Fibroblast of mammary gland (primary cell): Measurements from ENCODE around the gene C17orf50.
A peak's percentile ranks its signal among the peaks of the same experiment; 100 is the strongest.

Source experiments
- DNase-seq: peaks from one replicate; pipeline ENCODE4 v3.0.0-alpha.2; 2010; ENCODE audit warnings: low read depth
- H3K4me3 ChIP-seq: 2 replicates; pipeline ENCODE4 v1.5.1; 2011; ENCODE audit warnings: low read depth, mild to moderate bottlenecking, low read length, moderate library complexity; ENCODE audit not compliant: control insufficient read depth
- CTCF ChIP-seq: conservative IDR thresholded peaks from 2 replicates; pipeline ENCODE4 v1.5.1; 2011; ENCODE audit warnings: low read depth, low read length, inconsistent platforms; ENCODE audit not compliant: control insufficient read depth, insufficient read depth

C17orf50 gene

DNA sequence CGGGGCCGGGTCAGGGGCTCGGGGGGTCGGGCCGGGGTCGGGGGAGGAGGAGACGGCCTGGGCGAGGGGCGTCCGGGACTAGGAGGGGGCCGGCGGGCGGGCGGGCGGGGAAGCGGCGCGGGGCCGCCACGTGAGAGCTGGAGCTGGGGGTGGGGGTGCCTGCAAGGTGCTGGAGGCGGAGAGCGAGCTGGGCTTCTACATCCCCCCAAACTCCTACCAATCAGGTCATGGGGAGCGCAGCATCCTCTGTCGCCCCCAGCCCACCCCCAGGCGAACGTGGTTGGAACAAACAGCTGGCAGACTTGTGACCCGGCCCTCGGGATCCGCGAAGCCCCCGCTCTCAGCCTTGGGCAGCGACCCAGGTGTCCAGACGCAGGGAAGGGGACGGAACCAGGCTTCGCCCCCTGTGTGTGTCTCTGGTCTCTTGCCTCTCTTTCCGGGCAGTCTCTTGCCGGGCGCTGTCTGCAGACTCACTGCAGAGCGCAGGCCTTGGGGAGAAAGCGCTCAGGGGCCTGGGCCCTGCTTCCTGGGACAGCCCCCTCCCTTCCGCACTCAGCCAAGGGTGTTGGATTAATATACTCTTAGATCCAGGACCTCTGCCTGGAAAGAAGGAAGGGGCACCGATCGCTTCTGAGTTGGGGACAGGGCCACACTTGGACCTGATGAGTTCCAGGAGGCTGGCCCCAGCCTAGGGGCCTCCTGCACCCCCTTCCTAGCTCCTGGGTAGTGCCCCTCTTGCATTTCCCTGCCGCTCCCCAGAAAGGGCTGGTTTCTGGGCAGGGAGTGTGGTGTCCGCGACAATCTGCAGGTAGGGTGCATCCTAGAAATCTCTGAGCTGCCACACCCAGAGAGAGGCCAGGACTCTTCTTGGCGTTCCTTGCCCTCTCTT lies 28.5 kb upstream of the C17orf50 start:
- TF ChIP-seq CTCF: no peak
- DNase-seq: no peak
- peak overlapping the region; percentile 37 for H3K4me3 ChIP-seq

DNA sequence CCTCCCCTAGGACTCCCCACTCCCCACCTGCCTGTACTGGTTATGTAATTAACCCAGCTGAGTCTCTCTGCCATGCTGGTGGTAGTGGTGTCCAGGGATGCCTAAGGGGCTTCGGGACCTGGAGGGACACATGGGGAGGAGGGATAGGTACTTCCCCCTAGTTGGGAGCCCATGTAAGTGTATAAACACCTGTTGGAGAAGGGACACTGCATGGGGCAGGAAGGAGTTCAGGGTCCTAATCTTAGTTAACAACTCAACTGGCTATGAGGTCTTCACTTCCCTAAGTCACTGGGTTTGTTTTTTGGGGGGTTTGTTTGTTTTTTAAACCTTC lies 27.9 kb upstream of the C17orf50 start:
- no peak for TF ChIP-seq CTCF
- DNase-seq: no peak
- no peak overlapping the region for H3K4me3 ChIP-seq

GRCh38 chr17:35733366-35733765 lies 27.3 kb upstream of the C17orf50 start:
- no peak for DNase-seq
- no peak for TF ChIP-seq CTCF
- H3K4me3 ChIP-seq: no peak overlapping the region

DNA sequence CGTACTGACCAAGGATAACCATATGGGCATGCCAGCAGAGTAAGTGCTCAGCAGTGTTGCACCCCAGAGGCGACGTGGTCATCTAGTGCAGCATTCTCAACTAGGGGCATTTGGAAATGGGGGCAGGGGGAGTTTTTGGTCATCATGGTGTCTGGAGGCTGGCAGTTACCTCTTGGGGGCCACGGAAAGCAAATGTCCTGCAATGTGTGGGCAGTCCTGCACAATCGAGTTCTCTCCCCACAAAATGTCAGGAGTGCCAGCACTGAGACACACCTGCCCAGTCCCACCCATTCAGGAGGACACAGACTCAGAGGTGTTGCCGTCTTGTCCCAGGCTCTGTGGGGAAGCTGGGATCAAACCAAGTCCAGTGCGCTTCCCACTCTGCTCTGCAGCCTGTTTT lies 26.3 kb upstream of the C17orf50 start:
- no peak for TF ChIP-seq CTCF
- no peak overlapping the region for H3K4me3 ChIP-seq
- no peak for DNase-seq

- TF ChIP-seq CTCF: no peak
- DNase-seq: no peak
- no peak overlapping the region for H3K4me3 ChIP-seq
Observed at GRCh38 chr17:35735036-35735805, 25.5 kb upstream of the C17orf50 start.

DNA sequence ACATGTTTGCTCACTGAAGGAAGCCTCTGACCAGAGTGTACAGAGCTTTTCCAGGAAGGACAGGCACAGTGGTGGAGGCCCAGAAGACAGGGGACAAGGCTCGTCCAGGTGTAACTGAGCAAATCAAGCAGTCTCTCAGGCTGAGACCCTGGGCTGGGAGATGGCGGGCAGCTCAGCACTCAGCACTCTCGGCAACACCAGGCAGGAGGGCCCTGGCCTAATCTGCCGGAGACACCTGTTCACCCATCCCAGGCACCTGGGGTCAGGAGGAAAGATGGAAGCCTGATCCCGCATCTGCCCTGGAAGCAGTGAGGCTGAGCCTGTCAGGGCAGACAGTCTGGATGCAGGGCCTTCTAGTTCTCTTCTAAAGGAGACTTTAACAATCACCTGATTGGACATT lies 24.5 kb upstream of the C17orf50 start:
- no peak for TF ChIP-seq CTCF
- no peak overlapping the region for H3K4me3 ChIP-seq
- DNase-seq: no peak
